ENCODE measurements around the gene ELMO1.

The ELMO1 gene

DNA sequence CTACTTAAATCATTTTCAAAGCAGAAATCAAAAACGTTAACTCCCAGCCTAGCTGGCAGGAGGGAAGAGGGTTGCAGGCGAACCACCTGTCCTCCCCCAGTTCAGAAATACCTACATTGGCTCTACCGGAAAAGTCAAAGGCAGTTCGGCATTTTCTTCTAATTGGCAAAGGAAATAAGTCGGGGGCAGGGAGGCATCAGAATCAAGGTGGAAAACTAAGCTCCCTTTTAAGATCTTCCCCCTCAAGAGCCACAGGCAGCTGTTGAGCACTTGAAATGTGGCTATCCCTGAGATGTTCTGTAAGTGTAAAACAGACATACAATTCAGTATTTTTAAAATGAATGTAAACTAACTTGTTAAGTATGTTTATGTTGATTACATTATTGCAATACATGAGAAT lies 957 bp upstream of the ELMO1 start:
- ChIA-PET CTCF (interaction anchor here (0.7 to 9.7 kb wide), 18 partner anchors 9 to 241 kb away, joined by 3 to 64 read pairs (median 4); no protein-coding TSS in a partner anchor), POLR2A (interaction anchor here (0.6 to 1.6 kb wide), 2 partner anchors 19 to 280 kb away, joined by 3 to 5 read pairs; no protein-coding TSS in a partner anchor)
- WGBS (ENCODE audit: insufficient coverage) = no CpG with 5 or more reads among the region's 5 CpGs
- H3K27ac ChIP-seq (ENCODE audit: insufficient read depth in 1 of 2, low read depth in 1 of 2, low read length in 2 of 2, poor library complexity in 1 of 2, severe bottlenecking in 2 of 2) = peak overlapping the region; percentile 20 to 80
- DNase-seq = peak in 1 of 3 donors; percentile 25
- H3K27me3 ChIP-seq (replicated peaks in 2 of 5; ENCODE audit: control insufficient read depth in 4 of 5, insufficient read depth in 5 of 5, low read length in 4 of 5) = no peaks in the 10 kb centered on the region
- H3K4me3 ChIP-seq (ENCODE audit: control insufficient read depth in 1 of 7, extremely low read depth in 1 of 7, insufficient read depth in 4 of 7, low read depth in 2 of 7, low read length in 6 of 7) = peak overlapping the region in 6 of 7 experiments; percentile 83 to 91 (median 85)
- peaks cover 0 to 4% (median 0%) of the 10 kb centered on the region in 4 experiments for H3K36me3 ChIP-seq (ENCODE audit: control insufficient read depth in 4 of 4, insufficient read depth in 4 of 4, low read length in 3 of 4)
- H3K4me1 ChIP-seq (ENCODE audit: control extremely low read depth in 1 of 4, control insufficient read depth in 4 of 4, insufficient read depth in 4 of 4, low read length in 3 of 4) = peaks cover 13 to 33% (median 25%) of the 10 kb centered on the region in 4 experiments
- no peaks in the 10 kb centered on the region for H3K9me3 ChIP-seq (ENCODE audit: control extremely low read depth in 1 of 5, control insufficient read depth in 4 of 5, insufficient read depth in 2 of 5, low read depth in 1 of 5, low read length in 4 of 5)

DNA sequence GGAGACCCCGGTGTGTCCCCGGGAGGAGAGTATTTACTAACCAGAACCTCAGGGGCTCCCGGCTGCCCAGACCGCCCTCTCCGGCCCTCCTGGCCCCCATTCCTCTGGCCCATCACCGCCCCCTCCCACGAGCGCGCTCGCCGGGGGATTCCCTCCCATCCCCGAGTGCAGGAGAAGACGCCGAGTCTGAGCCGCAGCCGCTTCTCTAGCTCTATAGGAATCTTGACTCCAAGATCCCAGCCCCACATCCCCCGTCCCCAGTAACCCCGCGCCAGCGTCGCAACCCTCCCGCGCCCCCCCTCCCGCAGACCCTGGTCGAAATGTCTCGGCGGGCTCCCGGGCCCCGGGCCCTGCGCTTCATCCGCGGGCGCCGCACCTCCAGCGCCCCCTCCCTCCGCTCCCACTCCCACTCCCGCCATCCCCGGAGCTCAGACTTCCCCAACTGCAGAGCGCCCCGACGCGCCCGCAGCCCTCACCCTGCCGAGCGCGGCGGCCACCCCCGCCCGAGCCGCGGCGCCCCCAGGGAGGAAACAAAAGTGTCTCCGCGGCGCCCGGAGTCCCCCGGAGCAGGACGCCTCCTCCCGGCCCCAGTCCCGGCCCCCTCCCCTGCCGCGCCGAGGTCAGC lies 541 bp downstream of the ELMO1 start:
- CTCF ChIA-PET = interaction anchor here (0.7 to 9.7 kb wide), 15 partner anchors 11 to 212 kb away, joined by 3 to 64 read pairs (median 5); no protein-coding TSS in a partner anchor
- Histone ChIP-seq H3K9me3 (ENCODE audit: control extremely low read depth in 1 of 5, control insufficient read depth in 4 of 5, insufficient read depth in 2 of 5, low read depth in 1 of 5, low read length in 4 of 5) (no peaks in the 10 kb centered on the region), H3K27ac (ENCODE audit: insufficient read depth in 1 of 2, low read depth in 1 of 2, low read length in 2 of 2, poor library complexity in 1 of 2, severe bottlenecking in 2 of 2) (peak overlapping the region; percentile 62 to 80), H3K27me3 (replicated peaks in 2 of 5; ENCODE audit: control insufficient read depth in 4 of 5, insufficient read depth in 5 of 5, low read length in 4 of 5) (no peaks in the 10 kb centered on the region), H3K36me3 (ENCODE audit: control insufficient read depth in 4 of 4, insufficient read depth in 4 of 4, low read length in 3 of 4) (peaks cover 0 to 10% (median 2%) of the 10 kb centered on the region in 4 experiments), H3K4me3 (ENCODE audit: control insufficient read depth in 1 of 7, extremely low read depth in 1 of 7, insufficient read depth in 4 of 7, low read depth in 2 of 7, low read length in 6 of 7) (peak overlapping the region; percentile 83 to 91 (median 86)), H3K4me1 (ENCODE audit: control extremely low read depth in 1 of 4, control insufficient read depth in 4 of 4, insufficient read depth in 4 of 4, low read length in 3 of 4) (peaks cover 13 to 37% (median 28%) of the 10 kb centered on the region in 4 experiments)
- DNase-seq = peak in 1 of 3 donors; percentile 27
- POLR2A ChIA-PET = interaction anchor here (0.7 to 1.6 kb wide), 5 partner anchors 18 to 856 kb away, joined by 4 to 5 read pairs (median 5); no protein-coding TSS in a partner anchor
- under 1% methylated on average over 45 of the region's 63 CpGs for WGBS (ENCODE audit: insufficient coverage)

DNA sequence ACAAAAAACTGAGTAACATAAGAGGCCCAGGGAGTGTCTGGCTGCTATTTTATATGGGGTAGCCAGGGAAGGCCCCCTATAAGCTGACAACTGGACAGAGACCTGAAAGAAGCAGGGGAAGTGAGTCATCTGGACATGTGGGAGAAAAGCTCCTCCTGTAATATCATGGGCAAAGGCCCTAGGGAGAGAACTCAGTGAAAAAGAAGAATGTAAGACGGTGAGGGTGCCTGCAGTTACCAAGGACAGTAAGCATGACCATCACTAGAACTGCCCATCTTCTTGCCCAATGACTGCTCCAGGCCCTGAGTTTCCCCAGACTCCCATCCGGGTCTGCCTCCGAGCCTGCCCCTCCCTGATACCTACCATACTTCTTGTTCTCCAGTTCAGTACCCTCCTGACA lies 2.3 kb downstream of the ELMO1 start:
- ChIA-PET POLR2A (interaction anchor here (1.0 kb wide), 1 partner anchor 10 kb away, joined by 3 read pairs; no protein-coding TSS in a partner anchor), CTCF (interaction anchor here (0.7 to 9.7 kb wide), 7 partner anchors 10 to 187 kb away, joined by 3 to 64 read pairs (median 5); no protein-coding TSS in a partner anchor)
- DNase-seq = peak in 1 of 3 donors; percentile 28
- Histone ChIP-seq H3K4me3 (ENCODE audit: control insufficient read depth in 1 of 7, extremely low read depth in 1 of 7, insufficient read depth in 4 of 7, low read depth in 2 of 7, low read length in 6 of 7) (peak overlapping the region in 4 of 7 experiments; percentile 83 to 91 (median 86)), H3K4me1 (ENCODE audit: control extremely low read depth in 1 of 4, control insufficient read depth in 4 of 4, insufficient read depth in 4 of 4, low read length in 3 of 4) (peaks cover 21 to 52% (median 39%) of the 10 kb centered on the region in 4 experiments), H3K36me3 (ENCODE audit: control insufficient read depth in 4 of 4, insufficient read depth in 4 of 4, low read length in 3 of 4) (peaks cover 0 to 10% (median 2%) of the 10 kb centered on the region in 4 experiments), H3K9me3 (ENCODE audit: control extremely low read depth in 1 of 5, control insufficient read depth in 4 of 5, insufficient read depth in 2 of 5, low read depth in 1 of 5, low read length in 4 of 5) (no peaks in the 10 kb centered on the region), H3K27me3 (replicated peaks in 2 of 5; ENCODE audit: control insufficient read depth in 4 of 5, insufficient read depth in 5 of 5, low read length in 4 of 5) (no peaks in the 10 kb centered on the region), H3K27ac (ENCODE audit: insufficient read depth in 1 of 2, low read depth in 1 of 2, low read length in 2 of 2, poor library complexity in 1 of 2, severe bottlenecking in 2 of 2) (peak overlapping the region in 1 of 2 experiments; percentile 80)
- WGBS (ENCODE audit: insufficient coverage) = 84% methylated on average over 3 of the region's 3 CpGs

DNA sequence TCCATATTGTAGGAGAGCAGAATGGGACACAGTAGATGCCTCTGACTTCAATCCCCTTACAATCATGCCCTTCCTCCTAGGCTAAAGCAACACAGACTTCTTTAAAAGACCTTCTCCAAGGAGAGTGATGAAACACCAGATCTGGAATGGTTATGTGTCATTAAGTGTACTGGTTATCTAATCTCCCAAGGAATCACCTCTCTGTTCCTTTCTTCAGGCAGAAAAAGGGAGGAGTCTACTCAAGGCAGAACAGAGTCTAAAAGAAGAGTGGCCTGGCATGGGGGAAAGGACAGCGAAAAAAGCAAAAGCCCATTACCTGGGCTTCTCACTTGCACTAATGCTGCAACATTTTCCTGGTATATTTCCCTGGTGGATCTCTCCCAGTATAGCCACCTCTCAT lies 2.9 kb downstream of the ELMO1 start:
- ChIA-PET CTCF (interaction anchor here (2.5 to 9.7 kb wide), 2 partner anchors 9 to 93 kb away, joined by 9 to 64 read pairs; no protein-coding TSS in a partner anchor), POLR2A (interaction anchor here (1.2 kb wide), 1 partner anchor 10 kb away, joined by 4 read pairs; no protein-coding TSS in a partner anchor)
- no CpG with 5 or more reads among the region's 1 CpG for WGBS (ENCODE audit: insufficient coverage)
- no peak for DNase-seq
- H3K27me3 ChIP-seq (replicated peaks in 2 of 5; ENCODE audit: control insufficient read depth in 4 of 5, insufficient read depth in 5 of 5, low read length in 4 of 5) = no peaks in the 10 kb centered on the region
- peaks cover 0 to 10% (median 2%) of the 10 kb centered on the region in 4 experiments for H3K36me3 ChIP-seq (ENCODE audit: control insufficient read depth in 4 of 4, insufficient read depth in 4 of 4, low read length in 3 of 4)
- H3K27ac ChIP-seq (ENCODE audit: insufficient read depth in 1 of 2, low read depth in 1 of 2, low read length in 2 of 2, poor library complexity in 1 of 2, severe bottlenecking in 2 of 2) = no peak overlapping the region
- H3K4me3 ChIP-seq (ENCODE audit: control insufficient read depth in 1 of 7, extremely low read depth in 1 of 7, insufficient read depth in 4 of 7, low read depth in 2 of 7, low read length in 6 of 7) = peak overlapping the region in 1 of 7 experiments; percentile 91
- peaks cover 24 to 58% (median 44%) of the 10 kb centered on the region in 4 experiments for H3K4me1 ChIP-seq (ENCODE audit: control extremely low read depth in 1 of 4, control insufficient read depth in 4 of 4, insufficient read depth in 4 of 4, low read length in 3 of 4)
- no peaks in the 10 kb centered on the region for H3K9me3 ChIP-seq (ENCODE audit: control extremely low read depth in 1 of 5, control insufficient read depth in 4 of 5, insufficient read depth in 2 of 5, low read depth in 1 of 5, low read length in 4 of 5)

DNA sequence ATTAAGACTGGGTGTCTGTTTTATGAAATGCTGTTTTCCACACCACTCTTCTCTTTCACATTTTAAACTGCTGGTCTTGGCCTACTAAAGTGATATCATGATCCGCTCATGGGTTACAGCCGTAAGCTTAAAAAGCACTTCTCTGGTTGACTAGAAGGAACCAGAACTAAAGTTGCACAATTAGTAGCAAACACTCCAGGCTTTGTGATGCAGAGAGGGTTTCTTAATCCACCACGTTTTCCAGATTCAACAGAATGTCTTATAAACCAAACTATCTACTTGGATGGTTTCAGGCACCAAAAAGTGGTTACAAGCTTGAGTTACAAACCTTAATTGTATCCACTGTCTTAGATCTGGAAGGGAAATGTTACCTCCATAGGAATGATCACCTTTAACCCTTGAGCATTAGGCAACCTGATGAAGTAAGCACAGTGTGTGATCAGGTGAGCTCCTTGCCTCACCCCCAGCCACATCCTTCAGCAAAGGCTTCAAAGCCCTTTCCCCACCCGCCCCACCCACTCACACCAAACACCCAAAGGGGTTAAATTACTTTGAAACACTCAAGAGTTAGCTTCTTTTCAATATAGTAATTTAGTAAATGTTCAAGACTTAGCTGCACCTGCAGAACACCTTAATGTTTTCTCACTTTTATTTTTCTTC lies 3.5 kb downstream of the ELMO1 start:
- Histone ChIP-seq H3K27ac (ENCODE audit: insufficient read depth in 1 of 2, low read depth in 1 of 2, low read length in 2 of 2, poor library complexity in 1 of 2, severe bottlenecking in 2 of 2) (no peak overlapping the region), H3K36me3 (ENCODE audit: control insufficient read depth in 4 of 4, insufficient read depth in 4 of 4, low read length in 3 of 4) (peaks cover 0 to 10% (median 2%) of the 10 kb centered on the region in 4 experiments), H3K4me1 (ENCODE audit: control extremely low read depth in 1 of 4, control insufficient read depth in 4 of 4, insufficient read depth in 4 of 4, low read length in 3 of 4) (peaks cover 24 to 58% (median 49%) of the 10 kb centered on the region in 4 experiments), H3K27me3 (replicated peaks in 2 of 5; ENCODE audit: control insufficient read depth in 4 of 5, insufficient read depth in 5 of 5, low read length in 4 of 5) (no peaks in the 10 kb centered on the region), H3K9me3 (ENCODE audit: control extremely low read depth in 1 of 5, control insufficient read depth in 4 of 5, insufficient read depth in 2 of 5, low read depth in 1 of 5, low read length in 4 of 5) (no peaks in the 10 kb centered on the region), H3K4me3 (ENCODE audit: control insufficient read depth in 1 of 7, extremely low read depth in 1 of 7, insufficient read depth in 4 of 7, low read depth in 2 of 7, low read length in 6 of 7) (no peak overlapping the region)
- no peak for DNase-seq
- POLR2A ChIA-PET = interaction anchor here (1.2 kb wide), 1 partner anchor 9 kb away, joined by 4 read pairs; no protein-coding TSS in a partner anchor
- CTCF ChIA-PET = interaction anchor here (0.8 to 9.7 kb wide), 5 partner anchors 9 to 92 kb away, joined by 3 to 64 read pairs (median 5); no protein-coding TSS in a partner anchor
- WGBS (ENCODE audit: insufficient coverage) = 90% methylated on average over 2 of the region's 4 CpGs

DNA sequence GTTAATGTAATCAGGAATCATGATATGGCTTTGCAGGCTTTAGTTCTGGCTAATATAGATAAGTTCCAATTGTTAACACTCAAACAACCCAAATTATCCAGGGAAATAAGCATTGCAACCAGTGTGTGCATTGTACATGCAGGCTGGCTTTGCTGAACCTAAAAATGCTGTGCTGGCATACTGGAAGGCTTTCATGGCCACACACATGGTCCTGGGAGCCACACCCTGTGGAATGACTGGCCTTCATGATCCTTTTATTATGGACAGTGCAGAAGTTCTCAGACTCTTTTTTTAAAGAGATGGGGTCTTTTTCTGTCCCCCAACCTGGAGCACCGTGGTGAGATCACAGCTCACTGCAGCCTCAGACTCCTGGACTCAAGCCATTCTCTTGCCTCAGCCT lies 5.0 kb downstream of the ELMO1 start:
- Histone ChIP-seq H3K36me3 (ENCODE audit: control insufficient read depth in 4 of 4, insufficient read depth in 4 of 4, low read length in 3 of 4) (peaks cover 0 to 10% (median 2%) of the 10 kb centered on the region in 4 experiments), H3K4me1 (ENCODE audit: control extremely low read depth in 1 of 4, control insufficient read depth in 4 of 4, insufficient read depth in 4 of 4, low read length in 3 of 4) (peaks cover 17 to 62% (median 39%) of the 10 kb centered on the region in 4 experiments), H3K9me3 (ENCODE audit: control extremely low read depth in 1 of 5, control insufficient read depth in 4 of 5, insufficient read depth in 2 of 5, low read depth in 1 of 5, low read length in 4 of 5) (no peaks in the 10 kb centered on the region), H3K27me3 (replicated peaks in 2 of 5; ENCODE audit: control insufficient read depth in 4 of 5, insufficient read depth in 5 of 5, low read length in 4 of 5) (no peaks in the 10 kb centered on the region), H3K27ac (ENCODE audit: insufficient read depth in 1 of 2, low read depth in 1 of 2, low read length in 2 of 2, poor library complexity in 1 of 2, severe bottlenecking in 2 of 2) (no peak overlapping the region), H3K4me3 (ENCODE audit: control insufficient read depth in 1 of 7, extremely low read depth in 1 of 7, insufficient read depth in 4 of 7, low read depth in 2 of 7, low read length in 6 of 7) (no peak overlapping the region)
- 87% methylated on average over 1 of the region's 1 CpG for WGBS (ENCODE audit: insufficient coverage)
- CTCF ChIA-PET = interaction anchor here (0.7 to 9.7 kb wide), 4 partner anchors 16 to 389 kb away, joined by 3 to 64 read pairs (median 4); no protein-coding TSS in a partner anchor
- POLR2A ChIA-PET = interaction anchor here (0.6 kb wide), 1 partner anchor 72 kb away, joined by 7 read pairs; no protein-coding TSS in a partner anchor
- DNase-seq = no peak
